Lower lobe of right lung (tissue), 2 donors: ENCODE data around the gene MROH2A. TPM values are rescaled to one million over a fixed set of nuclear protein-coding genes. Genes with fewer than 3 reads are reported as not detected.
"Not testable (repeated sequence)": the region's sequence is repeated elsewhere in the genome, so short reads cannot be mapped to it uniquely, and the experiment has no call there.

Source experiments
- ATAC-seq, 2 donors: fragments of 200-7000 bp; cut with Tn5 transposase; one replicate each; pipeline ENCODE4 v1.9.1; 2020 to 2022; ENCODE audit warnings: mild to moderate bottlenecking in 2 of 2, moderate library complexity in 2 of 2
- DNase-seq: peaks from one replicate; pipeline ENCODE4 v3.0.0-alpha.2; 2020
- H3K27ac ChIP-seq: fragments of 200-600 bp; one replicate; pipeline ENCODE4 v1.8.0; 2022
- H3K27me3 ChIP-seq: fragments of 200-600 bp; one replicate; pipeline ENCODE4 v1.8.0; 2022; ENCODE audit warnings: low read depth
- H3K36me3 ChIP-seq: fragments of 200-600 bp; one replicate; pipeline ENCODE4 v1.8.0; 2022; ENCODE audit warnings: mild to moderate bottlenecking
- H3K4me1 ChIP-seq: fragments of 200-600 bp; one replicate; pipeline ENCODE4 v1.8.0; 2022
- H3K4me3 ChIP-seq: fragments of 200-600 bp; one replicate; pipeline ENCODE4 v1.8.0; 2022; ENCODE audit warnings: mild to moderate bottlenecking
- H3K9me3 ChIP-seq: fragments of 200-600 bp; one replicate; pipeline ENCODE4 v1.8.0; 2022
- intact Hi-C: fragments of 100-400 bp; cut with DNase I; formaldehyde crosslinking; loops from one replicate; pipeline ENCODE4 v1.11.0; 2022
- total RNA-seq: library from RNA; stranded (reverse); fragmentation: NEBNext Ultra II Directional; extraction: Animal tissue kit (Norgen Biotek cat#: 25700); gene quantifications from one replicate; pipeline ENCODE4 v1.2.1, GENCODE V29; 2021
- TF ChIP-seq, protein P1 (sequence below): fragments of 200-600 bp; IDR thresholded peaks from one replicate; pipeline ENCODE4 v1.8.0; 2022; ENCODE audit warnings: antibody characterized with exemption, mild to moderate bottlenecking
- donor health status: DM: no; HTN: yes; CAD: no; lungs with severe emphysema.

Gene MROH2A
- total RNA-seq, 1 donor from 2014 or later, result not detected

DNA sequence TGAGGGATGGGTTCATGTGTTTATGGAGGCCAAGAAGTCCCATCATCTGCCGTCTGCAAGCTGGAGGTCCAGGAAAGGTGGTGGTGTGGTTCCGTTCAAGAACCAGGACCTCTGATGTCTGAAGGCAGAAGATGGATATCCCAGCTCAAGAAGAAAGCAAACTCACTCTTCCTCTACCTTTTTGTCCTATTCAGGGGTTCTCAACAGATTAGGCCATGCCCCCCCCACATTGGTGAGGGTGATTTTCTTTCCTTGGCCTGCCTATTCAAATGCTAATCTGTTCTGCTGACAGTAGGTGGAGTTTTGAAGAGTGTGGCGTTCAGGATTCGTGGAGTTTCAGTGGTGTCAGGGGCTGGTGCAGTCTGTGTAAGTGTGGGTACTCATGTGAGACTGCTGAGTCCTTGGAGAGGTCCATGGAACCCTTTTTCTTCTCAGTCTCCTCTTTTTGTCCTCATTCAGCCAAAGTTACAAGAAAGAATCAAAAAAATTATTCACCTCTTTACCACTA is 84.2 kb downstream of the MROH2A start:
- intact Hi-C loops, result no loop called here
- no peak for DNase-seq

DNA sequence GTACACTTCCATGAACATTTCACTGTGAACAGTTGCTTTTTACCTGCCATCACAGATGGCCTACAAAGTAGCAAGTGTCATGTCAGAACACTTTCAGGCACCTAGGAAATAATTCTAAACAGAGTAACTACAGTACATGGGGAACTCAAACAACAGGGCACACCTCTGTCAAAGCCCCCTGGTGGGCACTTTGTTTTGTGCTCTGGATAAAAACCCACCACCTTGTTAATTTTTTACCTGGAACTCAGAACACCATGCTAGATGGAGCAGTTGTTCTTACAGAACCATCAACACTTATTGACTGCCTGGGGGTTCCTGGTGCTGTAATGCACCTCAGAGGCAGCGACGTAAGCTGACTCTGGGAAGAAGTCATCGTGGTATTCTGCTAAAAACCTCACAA is 87.7 kb downstream of the MROH2A start:
- intact Hi-C loops, result no loop called here
- H3K4me1 ChIP-seq, result peaks cover 4% of the 10 kb centered on the region
- ATAC-seq (no peak), DNase-seq (no peak)
- TF ChIP-seq, protein P1, sequence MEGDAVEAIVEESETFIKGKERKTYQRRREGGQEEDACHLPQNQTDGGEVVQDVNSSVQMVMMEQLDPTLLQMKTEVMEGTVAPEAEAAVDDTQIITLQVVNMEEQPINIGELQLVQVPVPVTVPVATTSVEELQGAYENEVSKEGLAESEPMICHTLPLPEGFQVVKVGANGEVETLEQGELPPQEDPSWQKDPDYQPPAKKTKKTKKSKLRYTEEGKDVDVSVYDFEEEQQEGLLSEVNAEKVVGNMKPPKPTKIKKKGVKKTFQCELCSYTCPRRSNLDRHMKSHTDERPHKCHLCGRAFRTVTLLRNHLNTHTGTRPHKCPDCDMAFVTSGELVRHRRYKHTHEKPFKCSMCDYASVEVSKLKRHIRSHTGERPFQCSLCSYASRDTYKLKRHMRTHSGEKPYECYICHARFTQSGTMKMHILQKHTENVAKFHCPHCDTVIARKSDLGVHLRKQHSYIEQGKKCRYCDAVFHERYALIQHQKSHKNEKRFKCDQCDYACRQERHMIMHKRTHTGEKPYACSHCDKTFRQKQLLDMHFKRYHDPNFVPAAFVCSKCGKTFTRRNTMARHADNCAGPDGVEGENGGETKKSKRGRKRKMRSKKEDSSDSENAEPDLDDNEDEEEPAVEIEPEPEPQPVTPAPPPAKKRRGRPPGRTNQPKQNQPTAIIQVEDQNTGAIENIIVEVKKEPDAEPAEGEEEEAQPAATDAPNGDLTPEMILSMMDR, result no peak
- no peak overlapping the region for H3K4me3 ChIP-seq
- H3K36me3 ChIP-seq, result no peaks in the 10 kb centered on the region
- H3K27me3 ChIP-seq, result peaks cover 6% of the 10 kb centered on the region
- no peak overlapping the region for H3K27ac ChIP-seq
- H3K9me3 ChIP-seq, result peaks cover 5% of the 10 kb centered on the region

More for the DNA sequence above, 84.2 kb downstream of the MROH2A start:
- no peaks in the 10 kb centered on the region for H3K27me3 ChIP-seq
- no peak for ATAC-seq
- H3K9me3 ChIP-seq, result no peaks in the 10 kb centered on the region
- H3K27ac ChIP-seq, result no peak overlapping the region
- no peaks in the 10 kb centered on the region for H3K4me1 ChIP-seq
- H3K36me3 ChIP-seq, result no peaks in the 10 kb centered on the region
- TF ChIP-seq, protein P1, result no peak
- no peak overlapping the region for H3K4me3 ChIP-seq

DNA sequence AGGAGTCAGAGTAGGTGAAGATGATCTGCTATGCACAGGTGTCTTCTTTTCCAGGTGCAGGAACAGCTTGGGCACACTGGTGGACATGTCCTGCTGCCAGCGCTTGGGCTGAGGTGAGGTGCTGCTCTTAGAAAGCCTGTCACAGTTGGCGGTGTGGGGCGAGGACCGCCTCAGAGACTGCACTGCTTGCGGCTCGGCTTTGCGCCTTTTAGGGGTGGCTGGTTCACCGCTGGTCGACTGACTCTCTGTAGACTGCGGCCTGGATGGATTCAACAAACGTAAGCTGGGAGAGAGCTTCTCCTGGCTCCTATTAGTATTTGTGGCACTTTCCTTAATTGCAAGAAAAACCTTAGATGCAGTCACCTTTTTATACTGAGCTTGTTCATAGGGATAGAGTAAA is 88.3 kb downstream of the MROH2A start:
- Histone ChIP-seq H3K4me3 (no peak overlapping the region), H3K9me3 (peaks cover 5% of the 10 kb centered on the region), H3K4me1 (peaks cover 4% of the 10 kb centered on the region), H3K36me3 (no peaks in the 10 kb centered on the region), H3K27me3 (peaks cover 6% of the 10 kb centered on the region), H3K27ac (no peak overlapping the region)
- TF ChIP-seq, protein P1, result no peak
- intact Hi-C loops, result no loop called here
- ATAC-seq (no peak), DNase-seq (no peak)

DNA sequence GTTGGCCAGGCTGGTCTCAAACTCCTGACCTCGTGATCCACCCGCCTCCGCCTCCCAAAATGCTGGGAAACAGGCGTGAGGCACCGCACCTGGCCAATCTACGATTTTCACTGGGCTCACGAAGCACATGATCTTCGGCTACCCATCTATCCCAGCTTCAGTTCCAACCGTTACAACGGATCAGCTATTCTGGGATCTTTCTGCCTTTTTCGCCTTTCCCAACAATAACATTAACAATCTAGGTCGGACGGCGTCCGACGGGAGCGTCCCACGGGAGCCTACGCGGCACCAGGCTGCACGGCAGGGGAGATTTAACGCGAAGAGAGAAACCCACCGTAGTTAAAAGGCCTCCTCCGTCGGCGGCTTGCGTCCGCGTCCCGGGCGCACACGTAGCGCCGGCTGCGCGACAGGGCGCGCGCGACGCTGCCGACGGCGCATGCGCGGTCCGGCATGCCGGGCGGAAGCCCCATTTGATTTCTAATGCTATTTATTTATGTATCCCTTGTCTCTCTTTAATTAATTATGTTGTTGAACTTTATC is 89.9 kb downstream of the MROH2A start, which contains the start of gene MSL3B:
MSL3B (minus strand) TSS at position 394 of the 540 bp plus-strand sequence.
- H3K27ac ChIP-seq, result no peak within 1 kb of the TSS
- TF ChIP-seq, protein P1, result no peak
- ATAC-seq, result peak; percentile 65 to 87

DNA sequence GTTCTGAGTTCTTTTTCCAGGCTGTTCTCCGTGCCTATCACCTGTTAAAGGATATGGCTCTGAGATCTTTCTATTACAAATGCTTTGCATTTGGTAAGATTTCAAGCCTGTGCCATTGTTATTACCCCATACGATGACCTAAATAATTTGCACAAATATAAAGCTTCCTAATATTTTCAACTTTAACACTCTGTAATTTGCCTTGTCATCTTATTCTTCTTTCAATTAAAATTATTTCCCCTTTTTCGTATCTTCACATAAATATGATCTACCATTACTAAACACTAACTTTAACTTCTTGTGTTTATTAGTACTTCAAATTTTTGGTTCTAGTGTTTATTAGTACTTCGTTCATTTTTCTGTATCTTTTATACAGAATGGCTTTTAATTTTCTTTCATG is 93.3 kb downstream of the MROH2A start:
- H3K4me3 ChIP-seq, result no peak overlapping the region
- intact Hi-C loops, result no loop called here
- peaks cover 4% of the 10 kb centered on the region for H3K4me1 ChIP-seq
- peaks cover 5% of the 10 kb centered on the region for H3K9me3 ChIP-seq
- TF ChIP-seq, protein P1, result no peak
- no peaks in the 10 kb centered on the region for H3K36me3 ChIP-seq
- ATAC-seq, result no peak
- no peak overlapping the region for H3K27ac ChIP-seq
- H3K27me3 ChIP-seq, result peaks cover 6% of the 10 kb centered on the region
- no peak for DNase-seq

More for the DNA sequence above, 89.9 kb downstream of the MROH2A start, which contains the start of gene MSL3B:
- DNase-seq, result peak; percentile 58
- Histone ChIP-seq H3K27me3 (peaks cover 6% of the 10 kb centered on the region), H3K4me1 (peaks cover 4% of the 10 kb centered on the region), H3K4me3 (peak within 1 kb of the TSS; percentile 57), H3K36me3 (no peaks in the 10 kb centered on the region), H3K9me3 (peaks cover 5% of the 10 kb centered on the region)
- intact Hi-C loops, result no loop called here

DNA sequence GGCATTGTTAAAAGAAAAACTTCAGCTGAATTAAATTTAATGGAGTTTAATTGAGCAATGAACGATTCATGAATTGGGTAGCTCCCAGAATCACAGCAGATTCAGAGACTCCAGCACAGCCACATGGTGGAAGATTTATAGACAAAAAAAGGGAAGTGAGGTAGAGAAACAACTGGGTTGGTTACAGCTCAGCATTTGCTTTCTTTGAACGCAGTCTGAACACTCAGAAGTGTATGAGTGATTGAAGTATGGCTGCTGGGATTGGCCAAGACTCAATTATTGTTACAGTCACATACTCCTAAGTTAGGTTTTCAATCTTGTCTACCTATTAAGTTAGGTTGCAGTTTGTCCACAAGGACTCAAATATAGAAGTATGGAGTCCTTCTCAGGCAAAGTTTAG is 94.0 kb downstream of the MROH2A start:
- H3K27me3 ChIP-seq, H3K36me3 ChIP-seq, H3K9me3 ChIP-seq, H3K4me1 ChIP-seq, H3K4me3 ChIP-seq, DNase-seq, ATAC-seq, intact Hi-C loops, H3K27ac ChIP-seq: not testable (repeated sequence)
